Astrocyte of the spinal cord (primary cell): Measurements from ENCODE around the gene ELMOD2.
A peak's percentile ranks its signal among the peaks of the same experiment; 100 is the strongest.
"Not testable (repeated sequence)": the region's sequence is repeated elsewhere in the genome, so short reads cannot be mapped to it uniquely, and the experiment has no call there.

Experiments used
- DNase-seq: peaks from one replicate; pipeline ENCODE4 v3.0.0; 2011; ENCODE audit warnings: low read depth, low spot score
- H3K4me3 ChIP-seq: 2 replicates; pipeline ENCODE4 v1.5.1; 2011; ENCODE audit warnings: low read depth, mild to moderate bottlenecking, low read length, moderate library complexity
- CTCF ChIP-seq: IDR thresholded peaks from 2 replicates; pipeline ENCODE4 v1.5.1; 2012; ENCODE audit warnings: low read depth, mild to moderate bottlenecking, low read length, inconsistent platforms
- in situ Hi-C: cut with HindIII; loops from 2 replicates; pipeline ENCODE4 v1.10.0; 2017; ENCODE audit warnings: low sequenced_read_pairs

ELMOD2 gene

GRCh38 chr4:140504261-140504660, 19.7 kb upstream of the ELMOD2 start:
- H3K4me3 ChIP-seq, result no peak overlapping the region
- DNase-seq, result no peak
- no peak for TF ChIP-seq CTCF
- in situ Hi-C loops, result no loop called here

- in situ Hi-C loops, H3K4me3 ChIP-seq, DNase-seq: not testable (repeated sequence)
Measured at GRCh38 chr4:140513765-140514164, 10.2 kb upstream of the ELMOD2 start.

GRCh38 chr4:140515423-140515822, 8.5 kb upstream of the ELMOD2 start:
- no peak overlapping the region for H3K4me3 ChIP-seq
- TF ChIP-seq CTCF, result no peak
- no peak for DNase-seq
- in situ Hi-C loops, result no loop called here

- DNase-seq, result no peak
- TF ChIP-seq CTCF, result no peak
- peak overlapping the region; percentile 70 for H3K4me3 ChIP-seq
- in situ Hi-C loops, result no loop called here
Measured at GRCh38 chr4:140523370-140523856, 555 bp upstream of the ELMOD2 start.

GRCh38 chr4:140529434-140529833, 5.5 kb downstream of the ELMOD2 start:
- no peak overlapping the region for H3K4me3 ChIP-seq
- DNase-seq, result no peak
- in situ Hi-C loops, result no loop called here
- no peak for TF ChIP-seq CTCF

- in situ Hi-C loops, result no loop called here
- no peak overlapping the region for H3K4me3 ChIP-seq
- TF ChIP-seq CTCF, result no peak
- DNase-seq, result peak; percentile 51
Measured at GRCh38 chr4:140533951-140534480, 10.0 kb downstream of the ELMOD2 start.

GRCh38 chr4:140556372-140557085, 32.6 kb downstream of the ELMOD2 start:
- TF ChIP-seq CTCF, result no peak
- H3K4me3 ChIP-seq, result no peak overlapping the region
- in situ Hi-C loops, result no loop called here
- no peak for DNase-seq
